Measurements from ENCODE around the gene SLC43A1.

SLC43A1 gene

GRCh38 chr11:57479021-57479663 is 36.4 kb downstream of the SLC43A1 start:
- DNase-seq (ENCODE audit: low read depth), result no peak

GRCh38 chr11:57477507-57478189 is 37.9 kb downstream of the SLC43A1 start:
- no peak for DNase-seq (ENCODE audit: low read depth)

GRCh38 chr11:57476757-57477506 is 38.6 kb downstream of the SLC43A1 start:
- DNase-seq (ENCODE audit: low read depth), result peak; percentile 71

- peak; percentile 39 for DNase-seq (ENCODE audit: low read depth)
Observed at GRCh38 chr11:57476047-57476756, 39.3 kb downstream of the SLC43A1 start.

GRCh38 chr11:57475671-57476046 is 39.8 kb downstream of the SLC43A1 start:
- DNase-seq (ENCODE audit: low read depth), result no peak

- DNase-seq (ENCODE audit: low read depth), result peak; percentile 45
Observed at GRCh38 chr11:57475191-57475590, 40.3 kb downstream of the SLC43A1 start.

- no peak for DNase-seq (ENCODE audit: low read depth)
Observed at GRCh38 chr11:57474803-57475115, 40.7 kb downstream of the SLC43A1 start.

- no peak for DNase-seq (ENCODE audit: low read depth)
Observed at GRCh38 chr11:57474017-57474802, 41.3 kb downstream of the SLC43A1 start.

- DNase-seq (ENCODE audit: low read depth), result no peak
Observed at GRCh38 chr11:57473285-57473841, 42.1 kb downstream of the SLC43A1 start.

GRCh38 chr11:57471496-57471895 is 44.0 kb downstream of the SLC43A1 start:
- no peak for DNase-seq (ENCODE audit: low read depth)

GRCh38 chr11:57469268-57469667 is 46.2 kb downstream of the SLC43A1 start:
- DNase-seq (ENCODE audit: low read depth), result no peak

- DNase-seq (ENCODE audit: low read depth), result no peak
Observed at GRCh38 chr11:57468276-57468675, 47.2 kb downstream of the SLC43A1 start.

- no peak for DNase-seq (ENCODE audit: low read depth)
Observed at GRCh38 chr11:57467508-57468157, 47.9 kb downstream of the SLC43A1 start.

- no peak for DNase-seq (ENCODE audit: low read depth)
Observed at GRCh38 chr11:57466680-57467079, 48.8 kb downstream of the SLC43A1 start.

- no peak for DNase-seq (ENCODE audit: low read depth)
Observed at GRCh38 chr11:57464539-57465181, 50.8 kb downstream of the SLC43A1 start.

GRCh38 chr11:57463671-57464538 is 51.6 kb downstream of the SLC43A1 start:
- DNase-seq (ENCODE audit: low read depth), result no peak

GRCh38 chr11:57462597-57462996 is 52.9 kb downstream of the SLC43A1 start:
- no peak for DNase-seq (ENCODE audit: low read depth)

GRCh38 chr11:57461841-57462489 is 53.5 kb downstream of the SLC43A1 start:
- no peak for DNase-seq (ENCODE audit: low read depth)

Data from EH (cell line).